Left ventricle myocardium inferior (tissue), 1 donor: ENCODE data around the gene ZNF664. TPM values are rescaled to one million over a fixed set of nuclear protein-coding genes. Genes with fewer than 3 reads are reported as not detected.

ENCODE experiments used
- DNase-seq: peaks from one replicate; pipeline ENCODE4 v3.0.0-alpha.2; 2020
- H3K27ac ChIP-seq: fragments of 200-600 bp; replicated peaks from 2 replicates; pipeline ENCODE4 v1.8.0; 2021
- H3K27me3 ChIP-seq: fragments of 200-600 bp; 2 replicates; pipeline ENCODE4 v1.8.0; 2021; ENCODE audit warnings: low read depth
- H3K36me3 ChIP-seq: fragments of 200-600 bp; 2 replicates; pipeline ENCODE4 v1.8.0; 2021
- H3K4me1 ChIP-seq: fragments of 200-600 bp; 2 replicates; pipeline ENCODE4 v1.8.0; 2021
- H3K4me3 ChIP-seq: fragments of 200-600 bp; 2 replicates; pipeline ENCODE4 v1.8.0; 2021; ENCODE audit warnings: mild to moderate bottlenecking, moderate library complexity
- H3K9me3 ChIP-seq: fragments of 200-600 bp; replicated peaks from 2 replicates; pipeline ENCODE4 v1.8.0; 2021
- intact Hi-C: fragments of 100-400 bp; cut with micrococcal nuclease; formaldehyde crosslinking; loops from one replicate; pipeline ENCODE4 v1.11.0; 2022
- total RNA-seq: library from RNA; stranded (reverse); fragmentation: NEBNext Ultra II Directional; extraction: Animal tissue kit (Norgen Biotek cat#: 25700); gene quantifications from one replicate; pipeline ENCODE4 v1.2.1, GENCODE V29; 2021
- TF ChIP-seq, protein P1 (sequence below): fragments of 200-600 bp; IDR thresholded peaks from 2 replicates; pipeline ENCODE4 v1.8.0; 2021; ENCODE audit warnings: antibody characterized with exemption, mild to moderate bottlenecking, borderline replicate concordance
- donor health status: DM: no; HTN: yes; CAD: no; lungs with severe emphysema.

Gene ZNF664
- total RNA-seq, 1 donor from 2014 or later, result 80.7 TPM

DNA sequence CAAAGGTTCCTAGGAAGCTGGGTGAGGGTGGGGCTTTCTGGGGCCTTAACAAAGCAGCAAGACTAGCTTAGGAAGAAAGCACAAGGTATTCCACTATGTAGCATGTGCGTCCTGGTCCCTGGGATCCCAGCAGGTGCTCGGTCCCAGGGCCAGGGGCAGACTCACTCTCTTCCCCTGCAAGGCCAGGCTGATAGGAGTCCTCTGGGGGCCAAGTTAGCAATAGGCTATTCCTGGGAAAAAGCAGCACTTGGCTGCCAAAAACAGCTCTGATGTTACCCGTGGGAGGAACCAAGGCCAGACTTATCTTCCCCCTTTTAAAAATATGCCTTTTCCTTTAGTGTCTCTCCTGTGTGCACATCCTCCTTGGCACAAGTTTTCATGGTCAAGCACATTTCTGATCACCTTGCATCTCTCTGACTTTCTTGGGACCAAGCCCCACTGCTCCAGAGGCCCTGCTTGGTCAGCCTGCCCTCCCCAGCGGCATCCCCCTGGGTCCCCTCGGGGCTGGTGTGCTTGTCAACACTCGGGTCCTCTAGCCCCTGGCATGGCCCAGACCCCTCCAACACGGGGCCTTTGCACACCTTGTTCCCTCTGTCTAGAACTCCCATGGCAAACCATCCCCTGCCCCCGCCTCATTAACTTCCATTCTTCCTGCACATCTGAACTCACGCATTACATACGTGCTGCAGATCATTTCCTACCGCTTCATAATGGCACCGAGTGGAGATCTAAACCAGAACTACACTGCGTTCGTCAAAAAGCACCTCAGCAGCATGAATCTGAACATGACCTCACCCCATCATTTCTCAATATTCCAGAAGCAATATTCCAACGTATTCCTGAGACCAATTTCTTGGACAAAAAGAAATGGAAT lies 22.3 kb upstream of the ZNF664 start:
- Histone ChIP-seq H3K27ac (peak overlapping the region; percentile 41), H3K4me3 (no peak overlapping the region), H3K36me3 (no peaks in the 10 kb centered on the region), H3K4me1 (peaks cover 95% of the 10 kb centered on the region), H3K9me3 (no peaks in the 10 kb centered on the region), H3K27me3 (no peaks in the 10 kb centered on the region)
- TF ChIP-seq, protein P1, sequence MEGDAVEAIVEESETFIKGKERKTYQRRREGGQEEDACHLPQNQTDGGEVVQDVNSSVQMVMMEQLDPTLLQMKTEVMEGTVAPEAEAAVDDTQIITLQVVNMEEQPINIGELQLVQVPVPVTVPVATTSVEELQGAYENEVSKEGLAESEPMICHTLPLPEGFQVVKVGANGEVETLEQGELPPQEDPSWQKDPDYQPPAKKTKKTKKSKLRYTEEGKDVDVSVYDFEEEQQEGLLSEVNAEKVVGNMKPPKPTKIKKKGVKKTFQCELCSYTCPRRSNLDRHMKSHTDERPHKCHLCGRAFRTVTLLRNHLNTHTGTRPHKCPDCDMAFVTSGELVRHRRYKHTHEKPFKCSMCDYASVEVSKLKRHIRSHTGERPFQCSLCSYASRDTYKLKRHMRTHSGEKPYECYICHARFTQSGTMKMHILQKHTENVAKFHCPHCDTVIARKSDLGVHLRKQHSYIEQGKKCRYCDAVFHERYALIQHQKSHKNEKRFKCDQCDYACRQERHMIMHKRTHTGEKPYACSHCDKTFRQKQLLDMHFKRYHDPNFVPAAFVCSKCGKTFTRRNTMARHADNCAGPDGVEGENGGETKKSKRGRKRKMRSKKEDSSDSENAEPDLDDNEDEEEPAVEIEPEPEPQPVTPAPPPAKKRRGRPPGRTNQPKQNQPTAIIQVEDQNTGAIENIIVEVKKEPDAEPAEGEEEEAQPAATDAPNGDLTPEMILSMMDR, result no peak
- no peak for DNase-seq
- intact Hi-C loops, result no loop called here

DNA sequence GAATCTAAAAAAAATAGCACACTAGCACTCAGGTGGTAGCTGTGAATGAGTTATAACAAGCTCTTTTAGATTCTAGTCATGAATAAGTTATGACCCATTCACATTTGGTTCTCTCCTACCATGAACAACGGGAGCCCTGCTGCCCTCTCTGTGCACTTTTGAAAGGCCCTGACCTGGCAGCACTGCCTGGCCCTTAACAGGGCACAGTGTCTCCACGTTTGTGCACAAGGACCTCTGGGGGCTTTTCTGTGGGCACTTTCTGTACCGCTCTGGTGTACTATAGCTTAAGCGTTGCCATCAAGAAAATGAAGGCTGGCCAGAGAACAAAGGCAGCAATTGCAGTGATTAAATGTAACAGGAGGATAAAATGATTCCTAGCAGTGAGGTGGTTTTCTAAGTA lies 21.5 kb upstream of the ZNF664 start:
- no peak for DNase-seq
- Histone ChIP-seq H3K9me3 (no peaks in the 10 kb centered on the region), H3K4me3 (no peak overlapping the region), H3K36me3 (no peaks in the 10 kb centered on the region), H3K27me3 (no peaks in the 10 kb centered on the region), H3K4me1 (peaks cover 95% of the 10 kb centered on the region), H3K27ac (peak overlapping the region; percentile 22)
- TF ChIP-seq, protein P1, result no peak
- intact Hi-C loops, result no loop called here

GRCh38 chr12:123952037-123952436 lies 21.0 kb upstream of the ZNF664 start:
- Histone ChIP-seq H3K4me3 (no peak overlapping the region), H3K27ac (peak overlapping the region; percentile 27), H3K27me3 (no peaks in the 10 kb centered on the region), H3K9me3 (no peaks in the 10 kb centered on the region), H3K4me1 (peaks cover 93% of the 10 kb centered on the region), H3K36me3 (no peaks in the 10 kb centered on the region)
- TF ChIP-seq, protein P1, result no peak
- no peak for DNase-seq
- intact Hi-C loops, result no loop called here

DNA sequence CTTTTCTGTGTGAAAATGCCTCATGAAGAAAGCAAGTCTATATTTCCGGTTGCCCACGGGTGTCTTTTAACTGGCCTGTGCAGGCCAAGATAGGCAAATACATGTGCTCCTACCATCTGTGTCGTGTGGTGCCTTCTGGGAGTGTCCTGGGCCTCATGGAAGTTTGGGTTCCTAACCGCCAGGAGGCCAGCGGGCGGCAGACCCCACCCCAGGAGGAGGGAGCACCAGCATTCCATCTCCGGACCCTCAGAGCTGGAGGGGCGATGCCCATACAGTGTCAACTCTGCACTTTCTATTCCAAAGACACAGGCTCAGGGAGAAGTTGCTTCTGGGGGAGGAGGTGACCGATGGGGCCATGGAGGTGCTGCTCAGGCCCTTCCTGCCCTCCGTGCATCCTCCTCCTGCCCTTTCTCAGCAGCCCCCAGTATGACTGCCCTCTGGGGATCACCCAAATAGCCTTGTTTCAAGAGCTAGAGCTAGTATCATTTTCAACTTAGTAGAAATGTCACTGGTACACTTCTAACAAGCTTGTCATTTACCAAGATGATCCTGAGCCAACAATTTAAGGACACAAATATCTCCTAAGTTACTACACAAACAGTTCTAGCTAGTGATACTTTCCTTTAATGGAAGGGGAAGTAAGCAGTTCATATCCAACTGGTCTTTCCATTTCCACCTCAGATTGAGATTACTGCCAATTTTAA lies 18.2 kb upstream of the ZNF664 start:
- Histone ChIP-seq H3K4me3 (no peak overlapping the region), H3K36me3 (no peaks in the 10 kb centered on the region), H3K9me3 (no peaks in the 10 kb centered on the region), H3K4me1 (peaks cover 77% of the 10 kb centered on the region), H3K27me3 (no peaks in the 10 kb centered on the region), H3K27ac (peak overlapping the region; percentile 83)
- intact Hi-C loops, result no loop called here
- no peak for DNase-seq
- TF ChIP-seq, protein P1, result no peak

GRCh38 chr12:123956249-123956648 lies 16.8 kb upstream of the ZNF664 start:
- Histone ChIP-seq H3K27ac (peak overlapping the region; percentile 83), H3K4me1 (peaks cover 72% of the 10 kb centered on the region)

More at GRCh38 chr12:123956249-123956648, 16.8 kb upstream of the ZNF664 start:
- TF ChIP-seq, protein P1, result no peak
- H3K36me3 ChIP-seq, result no peaks in the 10 kb centered on the region
- intact Hi-C loops, result no loop called here
- no peak for DNase-seq
- H3K9me3 ChIP-seq, result no peaks in the 10 kb centered on the region
- H3K27me3 ChIP-seq, result no peaks in the 10 kb centered on the region
- no peak overlapping the region for H3K4me3 ChIP-seq
